Lower lobe of right lung (tissue), 2 donors: ENCODE results near the gene BRD7. TPM values are rescaled to one million over a fixed set of nuclear protein-coding genes. Genes with fewer than 3 reads are reported as not detected.

Source experiments
- ATAC-seq, 2 donors: fragments of 200-7000 bp; cut with Tn5 transposase; one replicate each; pipeline ENCODE4 v1.9.1; 2020 to 2022; ENCODE audit warnings: mild to moderate bottlenecking in 2 of 2, moderate library complexity in 2 of 2
- DNase-seq: peaks from one replicate; pipeline ENCODE4 v3.0.0-alpha.2; 2020
- H3K27ac ChIP-seq: fragments of 200-600 bp; one replicate; pipeline ENCODE4 v1.8.0; 2022
- H3K27me3 ChIP-seq: fragments of 200-600 bp; one replicate; pipeline ENCODE4 v1.8.0; 2022; ENCODE audit warnings: low read depth
- H3K36me3 ChIP-seq: fragments of 200-600 bp; one replicate; pipeline ENCODE4 v1.8.0; 2022; ENCODE audit warnings: mild to moderate bottlenecking
- H3K4me1 ChIP-seq: fragments of 200-600 bp; one replicate; pipeline ENCODE4 v1.8.0; 2022
- H3K4me3 ChIP-seq: fragments of 200-600 bp; one replicate; pipeline ENCODE4 v1.8.0; 2022; ENCODE audit warnings: mild to moderate bottlenecking
- H3K9me3 ChIP-seq: fragments of 200-600 bp; one replicate; pipeline ENCODE4 v1.8.0; 2022
- CTCF ChIP-seq: fragments of 200-600 bp; IDR thresholded peaks from one replicate; pipeline ENCODE4 v1.8.0; 2022; ENCODE audit warnings: antibody characterized with exemption, mild to moderate bottlenecking
- intact Hi-C: fragments of 100-400 bp; cut with DNase I; formaldehyde crosslinking; loops from one replicate; pipeline ENCODE4 v1.11.0; 2022
- total RNA-seq: library from RNA; stranded (reverse); fragmentation: NEBNext Ultra II Directional; extraction: Animal tissue kit (Norgen Biotek cat#: 25700); gene quantifications from one replicate; pipeline ENCODE4 v1.2.1, GENCODE V29; 2021
- donor health status: DM: no; HTN: yes; CAD: no; lungs with severe emphysema.

The BRD7 gene
- total RNA-seq, 1 donor from 2014 or later = 76.3 TPM

- Histone ChIP-seq H3K36me3 (peaks cover 94% of the 10 kb centered on the region), H3K4me1 (peaks cover under 1% of the 10 kb centered on the region), H3K9me3 (no peaks in the 10 kb centered on the region), H3K4me3 (no peak overlapping the region), H3K27ac (no peak overlapping the region), H3K27me3 (no peaks in the 10 kb centered on the region)
- no peak for TF ChIP-seq CTCF
- DNase-seq (peak; percentile 45), ATAC-seq (peak in 1 of 2 donors; percentile 28)
- intact Hi-C loops = no loop called here
These were observed 44.4 kb downstream of the BRD7 start for GRCh38 chr16:50324345-50324744.

- Histone ChIP-seq H3K4me1 (no peaks in the 10 kb centered on the region), H3K36me3 (peaks cover 96% of the 10 kb centered on the region), H3K9me3 (no peaks in the 10 kb centered on the region), H3K27me3 (no peaks in the 10 kb centered on the region), H3K4me3 (no peak overlapping the region), H3K27ac (no peak overlapping the region)
- intact Hi-C loops = no loop called here
- ATAC-seq (no peak), DNase-seq (no peak)
- peak; percentile 12 for TF ChIP-seq CTCF
These were observed 45.3 kb downstream of the BRD7 start for GRCh38 chr16:50323335-50324011.

GRCh38 chr16:50322333-50322732 is 46.5 kb downstream of the BRD7 start:
- Histone ChIP-seq H3K27ac (no peak overlapping the region), H3K9me3 (no peaks in the 10 kb centered on the region), H3K27me3 (no peaks in the 10 kb centered on the region), H3K4me1 (no peaks in the 10 kb centered on the region), H3K36me3 (peaks cover 98% of the 10 kb centered on the region), H3K4me3 (no peak overlapping the region)
- intact Hi-C loops = no loop called here
- TF ChIP-seq CTCF = no peak
- DNase-seq = no peak
- no peak for ATAC-seq

- no peak for TF ChIP-seq CTCF
- H3K4me3 ChIP-seq = no peak overlapping the region
- no peaks in the 10 kb centered on the region for H3K9me3 ChIP-seq
- H3K27ac ChIP-seq = no peak overlapping the region
- DNase-seq (no peak), ATAC-seq (no peak)
- no peaks in the 10 kb centered on the region for H3K27me3 ChIP-seq
- intact Hi-C loops = no loop called here
- no peaks in the 10 kb centered on the region for H3K4me1 ChIP-seq
- peaks cover 98% of the 10 kb centered on the region for H3K36me3 ChIP-seq
These were observed 48.5 kb downstream of the BRD7 start for GRCh38 chr16:50320310-50320709.

GRCh38 chr16:50318796-50319578 is 49.8 kb downstream of the BRD7 start:
- Histone ChIP-seq H3K9me3 (no peaks in the 10 kb centered on the region), H3K27ac (no peak overlapping the region), H3K27me3 (no peaks in the 10 kb centered on the region), H3K4me3 (no peak overlapping the region), H3K36me3 (peaks cover 100% of the 10 kb centered on the region), H3K4me1 (no peaks in the 10 kb centered on the region)
- no peak for TF ChIP-seq CTCF
- no peak for ATAC-seq
- DNase-seq = no peak
- intact Hi-C loops = no loop called here
